ENCODE results near the gene SLC23A2.

The SLC23A2 gene

DNA sequence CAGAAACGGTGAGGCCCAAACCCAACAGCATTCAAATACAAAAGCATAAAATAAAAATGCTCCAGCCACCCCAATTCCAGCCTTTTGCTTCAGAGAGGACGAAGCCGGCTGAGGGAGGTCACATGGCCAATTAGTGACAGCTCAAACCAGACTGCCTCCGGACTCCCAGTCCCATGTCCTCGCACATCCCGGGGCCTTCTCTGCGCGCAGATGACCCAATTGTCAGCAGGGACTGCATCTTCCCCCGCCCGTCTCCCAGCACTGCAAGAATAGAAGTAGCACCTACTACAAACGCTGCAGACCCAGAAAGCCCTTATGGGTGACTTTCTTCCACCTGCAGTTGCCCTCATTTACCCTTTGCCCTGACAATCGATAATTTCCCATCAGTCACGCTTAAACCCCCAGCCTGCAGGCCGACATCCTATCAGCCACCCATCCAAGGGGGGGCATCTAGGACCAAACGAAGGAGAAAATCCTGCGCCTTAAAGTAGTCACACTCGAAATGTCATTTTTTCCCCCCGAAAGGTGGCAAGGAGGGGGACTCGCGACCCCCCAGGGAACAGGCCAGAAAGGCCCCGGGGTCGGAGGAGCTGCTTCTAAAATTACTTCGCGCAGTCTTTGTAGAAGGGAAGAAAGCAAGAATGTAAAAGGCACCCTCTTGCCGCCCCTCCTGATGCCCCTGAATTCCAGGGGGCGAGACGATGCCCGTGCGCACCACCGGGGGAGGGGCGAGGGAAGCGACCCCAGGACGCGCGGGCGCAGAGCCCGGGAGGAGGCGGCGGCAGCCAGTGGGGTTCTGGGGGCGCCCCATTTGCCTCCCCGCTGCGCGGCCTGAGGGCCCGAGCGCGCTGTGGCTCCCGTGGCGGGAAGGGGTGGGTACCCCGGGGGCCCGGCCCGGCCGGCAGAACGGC, 792 bp downstream of the SLC23A2 start (continued):
- TF ChIP-seq ZNF23 (tag by site-specific recombination; IDR thresholded peaks at IDR 0.05; ENCODE audit: borderline replicate concordance) (no peak), ZNF366 (tag by site-specific recombination; conservative IDR thresholded peaks at IDR 0.05) (peak; percentile 33; the same call in 1 of the 2 replicates), HOXD13 (CRISPR knock-in tag; IDR thresholded peaks at IDR 0.05; ENCODE audit: borderline replicate concordance) (no peak), ZNF623 (tag by site-specific recombination; IDR thresholded peaks at IDR 0.05) (no peak), ZNF391 (tag by site-specific recombination; IDR thresholded peaks at IDR 0.05; ENCODE audit: borderline replicate concordance, low read depth) (no peak), ZNF174 (tag by site-specific recombination; IDR thresholded peaks at IDR 0.05) (no peak), GLI2 (tag by site-specific recombination; IDR thresholded peaks at IDR 0.05; ENCODE audit: borderline replicate concordance, low read depth) (no peak), ZNF529 (tag by site-specific recombination; IDR thresholded peaks at IDR 0.05; ENCODE audit: insufficient replicate concordance) (no peak), ZNF514 (tag by site-specific recombination; IDR thresholded peaks at IDR 0.05) (no peak), ZBTB20 (tag by site-specific recombination; IDR thresholded peaks at IDR 0.05) (peak; percentile 48; the same call in 1 of the 2 replicates), ZNF2 (tag by site-specific recombination; IDR thresholded peaks at IDR 0.05) (no peak), ZNF530 (tag by site-specific recombination; IDR thresholded peaks at IDR 0.05; ENCODE audit: low read depth) (no peak), ZBTB44 (tag by site-specific recombination; IDR thresholded peaks at IDR 0.05) (no peak), ZNF488 (tag by site-specific recombination; IDR thresholded peaks at IDR 0.05) (no peak), ZNF133 (tag by site-specific recombination; IDR thresholded peaks at IDR 0.05) (no peak), ZNF664 (tag by site-specific recombination; IDR thresholded peaks at IDR 0.05) (no peak), ZNF37A (tag by site-specific recombination; IDR thresholded peaks at IDR 0.05) (no peak), ZBTB10 (tag by site-specific recombination; IDR thresholded peaks at IDR 0.05) (no peak), ZNF645 (tag by site-specific recombination; IDR thresholded peaks at IDR 0.05) (no peak)
- TF ChIP-seq, protein P1, sequence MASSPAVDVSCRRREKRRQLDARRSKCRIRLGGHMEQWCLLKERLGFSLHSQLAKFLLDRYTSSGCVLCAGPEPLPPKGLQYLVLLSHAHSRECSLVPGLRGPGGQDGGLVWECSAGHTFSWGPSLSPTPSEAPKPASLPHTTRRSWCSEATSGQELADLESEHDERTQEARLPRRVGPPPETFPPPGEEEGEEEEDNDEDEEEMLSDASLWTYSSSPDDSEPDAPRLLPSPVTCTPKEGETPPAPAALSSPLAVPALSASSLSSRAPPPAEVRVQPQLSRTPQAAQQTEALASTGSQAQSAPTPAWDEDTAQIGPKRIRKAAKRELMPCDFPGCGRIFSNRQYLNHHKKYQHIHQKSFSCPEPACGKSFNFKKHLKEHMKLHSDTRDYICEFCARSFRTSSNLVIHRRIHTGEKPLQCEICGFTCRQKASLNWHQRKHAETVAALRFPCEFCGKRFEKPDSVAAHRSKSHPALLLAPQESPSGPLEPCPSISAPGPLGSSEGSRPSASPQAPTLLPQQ (tag by site-specific recombination; IDR thresholded peaks at IDR 0.05), result no peak
- TF ChIP-seq, protein P2, sequence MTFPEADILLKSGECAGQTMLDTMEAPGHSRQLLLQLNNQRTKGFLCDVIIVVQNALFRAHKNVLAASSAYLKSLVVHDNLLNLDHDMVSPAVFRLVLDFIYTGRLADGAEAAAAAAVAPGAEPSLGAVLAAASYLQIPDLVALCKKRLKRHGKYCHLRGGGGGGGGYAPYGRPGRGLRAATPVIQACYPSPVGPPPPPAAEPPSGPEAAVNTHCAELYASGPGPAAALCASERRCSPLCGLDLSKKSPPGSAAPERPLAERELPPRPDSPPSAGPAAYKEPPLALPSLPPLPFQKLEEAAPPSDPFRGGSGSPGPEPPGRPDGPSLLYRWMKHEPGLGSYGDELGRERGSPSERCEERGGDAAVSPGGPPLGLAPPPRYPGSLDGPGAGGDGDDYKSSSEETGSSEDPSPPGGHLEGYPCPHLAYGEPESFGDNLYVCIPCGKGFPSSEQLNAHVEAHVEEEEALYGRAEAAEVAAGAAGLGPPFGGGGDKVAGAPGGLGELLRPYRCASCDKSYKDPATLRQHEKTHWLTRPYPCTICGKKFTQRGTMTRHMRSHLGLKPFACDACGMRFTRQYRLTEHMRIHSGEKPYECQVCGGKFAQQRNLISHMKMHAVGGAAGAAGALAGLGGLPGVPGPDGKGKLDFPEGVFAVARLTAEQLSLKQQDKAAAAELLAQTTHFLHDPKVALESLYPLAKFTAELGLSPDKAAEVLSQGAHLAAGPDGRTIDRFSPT (tag by site-specific recombination; IDR thresholded peaks at IDR 0.05), result peak; percentile 35; the same call in 1 of the 2 replicates
- TF ChIP-seq, protein P3, sequence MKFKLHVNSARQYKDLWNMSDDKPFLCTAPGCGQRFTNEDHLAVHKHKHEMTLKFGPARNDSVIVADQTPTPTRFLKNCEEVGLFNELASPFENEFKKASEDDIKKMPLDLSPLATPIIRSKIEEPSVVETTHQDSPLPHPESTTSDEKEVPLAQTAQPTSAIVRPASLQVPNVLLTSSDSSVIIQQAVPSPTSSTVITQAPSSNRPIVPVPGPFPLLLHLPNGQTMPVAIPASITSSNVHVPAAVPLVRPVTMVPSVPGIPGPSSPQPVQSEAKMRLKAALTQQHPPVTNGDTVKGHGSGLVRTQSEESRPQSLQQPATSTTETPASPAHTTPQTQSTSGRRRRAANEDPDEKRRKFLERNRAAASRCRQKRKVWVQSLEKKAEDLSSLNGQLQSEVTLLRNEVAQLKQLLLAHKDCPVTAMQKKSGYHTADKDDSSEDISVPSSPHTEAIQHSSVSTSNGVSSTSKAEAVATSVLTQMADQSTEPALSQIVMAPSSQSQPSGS (tag by site-specific recombination; IDR thresholded peaks at IDR 0.05; ENCODE audit: low read depth), result no peak
- TF ChIP-seq, protein P4, sequence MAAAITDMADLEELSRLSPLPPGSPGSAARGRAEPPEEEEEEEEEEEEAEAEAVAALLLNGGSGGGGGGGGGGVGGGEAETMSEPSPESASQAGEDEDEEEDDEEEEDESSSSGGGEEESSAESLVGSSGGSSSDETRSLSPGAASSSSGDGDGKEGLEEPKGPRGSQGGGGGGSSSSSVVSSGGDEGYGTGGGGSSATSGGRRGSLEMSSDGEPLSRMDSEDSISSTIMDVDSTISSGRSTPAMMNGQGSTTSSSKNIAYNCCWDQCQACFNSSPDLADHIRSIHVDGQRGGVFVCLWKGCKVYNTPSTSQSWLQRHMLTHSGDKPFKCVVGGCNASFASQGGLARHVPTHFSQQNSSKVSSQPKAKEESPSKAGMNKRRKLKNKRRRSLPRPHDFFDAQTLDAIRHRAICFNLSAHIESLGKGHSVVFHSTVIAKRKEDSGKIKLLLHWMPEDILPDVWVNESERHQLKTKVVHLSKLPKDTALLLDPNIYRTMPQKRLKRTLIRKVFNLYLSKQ (tag by site-specific recombination; IDR thresholded peaks at IDR 0.05; ENCODE audit: borderline replicate concordance), result no peak

All from HEK293 (cell line).